PC-3 (cell line): ENCODE measurements around the gene TIAM1. TPM values are rescaled to one million over a fixed set of nuclear protein-coding genes. Genes with fewer than 3 reads are reported as not detected.

Source experiments
- ATAC-seq: fragments of 200-7000 bp; cut with Tn5 transposase; 2 replicates; pipeline ENCODE4 v1.9.1; 2020; ENCODE audit warnings: mild to moderate bottlenecking, moderate library complexity
- BruUV-seq: library from RNA; stranded (reverse); fragments of 400-500 nt; replicated peaks from 2 replicates; lab custom pipeline; 2021; lab: Mats Ljungman, UMichigan
- CTCF ChIA-PET: fragments of 300-600 bp; sonication (Branson Sonifier 250); formaldehyde crosslinking; loops from one replicate; lab custom pipeline; 2022; ENCODE audit warnings: antibody characterized with exemption; lab: Charles Lee
- POLR2A ChIA-PET: fragments of 300-600 bp; sonication (Branson Sonifier 250); formaldehyde crosslinking; loops from one replicate; lab custom pipeline; 2022; ENCODE audit warnings: antibody characterized with exemption; ENCODE audit not compliant: unreplicated experiment; lab: Charles Lee
- DNase-seq: peaks from one replicate; pipeline ENCODE4 v3.0.0-alpha.2; 2015
- H2AFZ ChIP-seq: fragments of 300-600 bp; sonication (generic); 2 replicates; pipeline ENCODE4 v1.6.0; 2016; ENCODE audit warnings: antibody characterized with exemption, low read length
- H3F3A ChIP-seq: fragments of 300-600 bp; sonication (generic); one replicate; pipeline ENCODE4 v1.6.0; 2017; ENCODE audit warnings: antibody characterized with exemption, low read length, control low read depth, mild to moderate bottlenecking; ENCODE audit not compliant: unreplicated experiment
- H3K27ac ChIP-seq: fragments of 300-600 bp; sonication (generic); 2 replicates; pipeline ENCODE4 v1.5.1; 2016; ENCODE audit warnings: mild to moderate bottlenecking, low read length
- H3K27me3 ChIP-seq: fragments of 300-600 bp; sonication (generic); 2 replicates; pipeline ENCODE4 v1.6.1; 2016; ENCODE audit warnings: low read length, mixed read lengths
- H3K36me3 ChIP-seq: fragments of 300-600 bp; sonication (generic); 2 replicates; pipeline ENCODE4 v1.6.1; 2016; ENCODE audit warnings: low read depth, mixed run types, low read length, mixed read lengths
- H3K4me1 ChIP-seq: fragments of 300-600 bp; sonication (generic); 2 replicates; pipeline ENCODE4 v1.5.1; 2016; ENCODE audit warnings: low read length; ENCODE audit not compliant: insufficient read depth
- H3K4me2 ChIP-seq: fragments of 300-600 bp; sonication (generic); 2 replicates; pipeline ENCODE4 v1.6.0; 2016; ENCODE audit warnings: low read length
- H3K4me3 ChIP-seq: fragments of 300-600 bp; sonication (generic); 2 replicates; pipeline ENCODE4 v1.5.1; 2016; ENCODE audit warnings: mild to moderate bottlenecking, low read length, mixed read lengths
- H3K79me2 ChIP-seq: fragments of 300-600 bp; sonication (generic); 2 replicates; pipeline ENCODE4 v1.6.1; 2017; ENCODE audit warnings: low read length, mixed read lengths
- H3K9ac ChIP-seq: fragments of 300-600 bp; sonication (generic); 2 replicates; pipeline ENCODE4 v1.6.0; 2016; ENCODE audit warnings: mild to moderate bottlenecking, low read length
- H3K9me2 ChIP-seq: fragments of 300-600 bp; sonication (generic); replicated peaks from 2 replicates; pipeline ENCODE4 v1.6.1; 2016; ENCODE audit warnings: mixed run types, low read length, mixed read lengths
- H3K9me3 ChIP-seq: fragments of 300-600 bp; sonication (generic); 2 replicates; pipeline ENCODE4 v1.6.1; 2016; ENCODE audit warnings: low read length, mixed read lengths
- H4K20me1 ChIP-seq: fragments of 300-600 bp; sonication (generic); 2 replicates; pipeline ENCODE4 v1.6.1; 2016; ENCODE audit warnings: low read length, mixed read lengths
- CTCF ChIP-seq: fragments of 300-600 bp; sonication (generic); conservative IDR thresholded peaks from 2 replicates; pipeline ENCODE4 v1.5.1; 2017; ENCODE audit warnings: antibody characterized with exemption, low read depth, mild to moderate bottlenecking, low read length
- EZH2 ChIP-seq: fragments of 300-600 bp; sonication (generic); IDR thresholded peaks from one replicate; pipeline ENCODE4 v1.6.1; 2017; ENCODE audit warnings: antibody characterized with exemption, mild to moderate bottlenecking, low read length; ENCODE audit not compliant: unreplicated experiment
- EZH2phosphoT487 ChIP-seq: fragments of 300-600 bp; sonication (generic); IDR thresholded peaks from 2 replicates; pipeline ENCODE4 v1.6.1; 2018; ENCODE audit warnings: mild to moderate bottlenecking, antibody characterized with exemption, low read length, borderline replicate concordance
- intact Hi-C: fragments of 100-400 bp; cut with micrococcal nuclease; formaldehyde crosslinking; loops from 2 replicates; pipeline ENCODE4 v1.9.0; 2023
- total RNA-seq: library from RNA; depleted of rRNA; stranded (reverse); fragments of >200 nt; gene quantifications from 2 replicates; pipeline ENCODE4 v1.2.3, GENCODE V29; 2014

The TIAM1 gene
- total RNA-seq, 1 experiment from 2014 or later, result 19.1 TPM

- DNase-seq (no peak), ATAC-seq (no peak)
- H3K4me2 ChIP-seq, result no peak overlapping the region
- BruUV-seq, result no TSS peak
- no peaks in the 10 kb centered on the region for H3K27me3 ChIP-seq
- H3K79me2 ChIP-seq, result no peaks in the 10 kb centered on the region
- H3K27ac ChIP-seq, result no peak overlapping the region
- H3K9me2 ChIP-seq, result no peaks in the 10 kb centered on the region
- H3K4me1 ChIP-seq, result no peaks in the 10 kb centered on the region; the same call in none of the 2 replicates
- POLR2A ChIA-PET, result no interaction called here
- CTCF ChIA-PET, result no interaction called here
- H3K9me3 ChIP-seq, result no peaks in the 10 kb centered on the region
- H4K20me1 ChIP-seq, result no peaks in the 10 kb centered on the region
- intact Hi-C loops, result no loop called here
- no peaks in the 10 kb centered on the region for H3K36me3 ChIP-seq
- no peak overlapping the region for H3K9ac ChIP-seq
- no peaks in the 10 kb centered on the region for H3F3A ChIP-seq
- no peak overlapping the region for H2AFZ ChIP-seq
- H3K4me3 ChIP-seq, result no peak overlapping the region
- TF ChIP-seq EZH2phosphoT487 (no peak), CTCF (peak; percentile 50), EZH2 (no peak)
These were observed 79.5 kb downstream of the TIAM1 start for GRCh38 chr21:31264574-31264973.

DNA sequence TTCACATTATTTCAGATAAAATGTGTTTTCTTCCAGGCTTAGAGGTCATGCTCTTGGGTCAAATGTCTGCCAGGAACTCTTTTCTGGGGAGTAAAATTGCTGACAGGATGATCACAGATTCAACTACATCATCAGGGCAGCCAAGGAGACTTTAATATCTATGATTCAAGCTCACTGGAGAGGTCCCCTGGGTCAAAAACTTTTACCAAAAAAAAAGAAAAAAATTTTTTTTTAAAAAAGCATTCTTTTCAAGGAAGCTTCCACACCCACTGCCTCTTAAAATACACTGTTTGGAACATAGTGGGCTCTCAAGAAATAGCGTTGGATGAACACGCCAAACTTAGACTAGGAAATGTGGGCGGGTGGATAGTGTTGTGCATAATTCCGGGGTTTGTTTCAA lies 81.3 kb downstream of the TIAM1 start:
- Histone ChIP-seq H3F3A (no peaks in the 10 kb centered on the region), H3K4me3 (no peak overlapping the region), H3K27me3 (no peaks in the 10 kb centered on the region), H3K4me1 (no peaks in the 10 kb centered on the region; the same call in none of the 2 replicates), H3K36me3 (no peaks in the 10 kb centered on the region), H3K9me2 (no peaks in the 10 kb centered on the region), H3K27ac (no peak overlapping the region), H3K4me2 (no peak overlapping the region), H3K9ac (no peak overlapping the region), H3K9me3 (no peaks in the 10 kb centered on the region), H4K20me1 (no peaks in the 10 kb centered on the region), H3K79me2 (no peaks in the 10 kb centered on the region), H2AFZ (no peak overlapping the region)
- ATAC-seq, result no peak
- no peak for DNase-seq
- BruUV-seq, result no TSS peak
- TF ChIP-seq EZH2phosphoT487 (no peak), EZH2 (no peak), CTCF (no peak)
- CTCF ChIA-PET, result no interaction called here
- intact Hi-C loops, result no loop called here
- POLR2A ChIA-PET, result no interaction called here

GRCh38 chr21:31261759-31262158 lies 82.3 kb downstream of the TIAM1 start:
- no TSS peak for BruUV-seq
- no peaks in the 10 kb centered on the region for H3K9me2 ChIP-seq
- ChIA-PET POLR2A (no interaction called here), CTCF (no interaction called here)
- no peak overlapping the region for H2AFZ ChIP-seq
- H3K4me2 ChIP-seq, result no peak overlapping the region
- no peaks in the 10 kb centered on the region for H3K9me3 ChIP-seq
- ATAC-seq (no peak), DNase-seq (no peak)
- no peaks in the 10 kb centered on the region for H4K20me1 ChIP-seq
- no peaks in the 10 kb centered on the region for H3F3A ChIP-seq
- intact Hi-C loops, result no loop called here
- H3K9ac ChIP-seq, result no peak overlapping the region
- no peak overlapping the region for H3K4me3 ChIP-seq
- no peaks in the 10 kb centered on the region for H3K27me3 ChIP-seq
- H3K27ac ChIP-seq, result no peak overlapping the region
- no peaks in the 10 kb centered on the region; the same call in none of the 2 replicates for H3K4me1 ChIP-seq
- TF ChIP-seq EZH2phosphoT487 (no peak), EZH2 (no peak), CTCF (no peak)
- no peaks in the 10 kb centered on the region for H3K79me2 ChIP-seq
- H3K36me3 ChIP-seq, result no peaks in the 10 kb centered on the region
